ENCODE measurements around the gene BCAS3. TPM values are rescaled to one million over a fixed set of nuclear protein-coding genes. Genes with fewer than 3 reads are reported as not detected.

The BCAS3 gene
- polyA plus RNA-seq, 3 donors from 2014 or later, result 26.3 to 53.8 (median 50.1) TPM

GRCh38 chr17:61159221-61159814 is 481.7 kb downstream of the BCAS3 start:
- H3K27me3 Mint-ChIP-seq (ENCODE audit: low read depth in 3 of 3), result peaks cover 0 to 2% (median 0%) of the 10 kb centered on the region in 3 donors
- no peaks in the 10 kb centered on the region for H3K9me3 Mint-ChIP-seq
- H3K27ac Mint-ChIP-seq, result no peak overlapping the region
- no peaks in the 10 kb centered on the region for H3K4me1 Mint-ChIP-seq
- peaks cover 0 to 7% (median 5%) of the 10 kb centered on the region in 3 donors for H3K36me3 Mint-ChIP-seq
- H3K4me3 Mint-ChIP-seq, result no peak overlapping the region
- DNase-seq, result no peak

GRCh38 chr17:61160204-61160603 is 482.6 kb downstream of the BCAS3 start:
- H3K4me1 Mint-ChIP-seq, result no peaks in the 10 kb centered on the region
- no peak overlapping the region for H3K4me3 Mint-ChIP-seq
- H3K27ac Mint-ChIP-seq, result no peak overlapping the region
- no peak for DNase-seq
- H3K9me3 Mint-ChIP-seq, result peaks cover 0 to 1% (median 0%) of the 10 kb centered on the region in 6 donors
- peaks cover 0 to 2% (median 0%) of the 10 kb centered on the region in 3 donors for H3K27me3 Mint-ChIP-seq (ENCODE audit: low read depth in 3 of 3)
- peaks cover 3 to 11% (median 9%) of the 10 kb centered on the region in 3 donors for H3K36me3 Mint-ChIP-seq

GRCh38 chr17:61160789-61161445 is 483.3 kb downstream of the BCAS3 start:
- Mint-ChIP-seq H3K4me3 (no peak overlapping the region), H3K27me3 (ENCODE audit: low read depth in 3 of 3) (peaks cover 0 to 2% (median 0%) of the 10 kb centered on the region in 3 donors), H3K36me3 (peaks cover 3 to 11% (median 9%) of the 10 kb centered on the region in 3 donors), H3K9me3 (peaks cover 0 to 1% (median 0%) of the 10 kb centered on the region in 6 donors), H3K27ac (peak overlapping the region in 1 of 6 donors; percentile 46), H3K4me1 (no peaks in the 10 kb centered on the region)
- DNase-seq, result no peak

- no peak for DNase-seq
- H3K9me3 Mint-ChIP-seq, result peaks cover 0 to 1% (median 0%) of the 10 kb centered on the region in 6 donors
- H3K27me3 Mint-ChIP-seq (ENCODE audit: low read depth in 3 of 3), result no peaks in the 10 kb centered on the region
- H3K4me3 Mint-ChIP-seq, result no peak overlapping the region
- no peak overlapping the region for H3K27ac Mint-ChIP-seq
- H3K4me1 Mint-ChIP-seq, result no peaks in the 10 kb centered on the region
- H3K36me3 Mint-ChIP-seq, result peaks cover 3 to 11% (median 9%) of the 10 kb centered on the region in 3 donors
Measured at GRCh38 chr17:61161615-61162134, 484.0 kb downstream of the BCAS3 start.

GRCh38 chr17:61164517-61164916 is 486.9 kb downstream of the BCAS3 start:
- Mint-ChIP-seq H3K36me3 (peaks cover 6 to 9% (median 7%) of the 10 kb centered on the region in 3 donors), H3K9me3 (peaks cover 0 to 1% (median 0%) of the 10 kb centered on the region in 6 donors), H3K27ac (no peak overlapping the region), H3K4me3 (no peak overlapping the region), H3K4me1 (no peaks in the 10 kb centered on the region), H3K27me3 (ENCODE audit: low read depth in 3 of 3) (no peaks in the 10 kb centered on the region)
- DNase-seq, result no peak

GRCh38 chr17:61167075-61167474 is 489.4 kb downstream of the BCAS3 start:
- Mint-ChIP-seq H3K9me3 (peaks cover 0 to 1% (median 0%) of the 10 kb centered on the region in 6 donors), H3K27me3 (ENCODE audit: low read depth in 3 of 3) (peaks cover 0 to 3% (median 0%) of the 10 kb centered on the region in 3 donors), H3K4me1 (no peaks in the 10 kb centered on the region), H3K4me3 (no peak overlapping the region), H3K36me3 (peaks cover 17 to 20% (median 20%) of the 10 kb centered on the region in 3 donors), H3K27ac (no peak overlapping the region)
- DNase-seq, result no peak

GRCh38 chr17:61168506-61168905 is 490.9 kb downstream of the BCAS3 start:
- Mint-ChIP-seq H3K27ac (no peak overlapping the region), H3K4me3 (no peak overlapping the region), H3K36me3 (peaks cover 19 to 22% (median 21%) of the 10 kb centered on the region in 3 donors), H3K4me1 (no peaks in the 10 kb centered on the region), H3K27me3 (ENCODE audit: low read depth in 3 of 3) (peaks cover 0 to 5% (median 0%) of the 10 kb centered on the region in 3 donors), H3K9me3 (peaks cover 0 to 1% (median 0%) of the 10 kb centered on the region in 6 donors)
- DNase-seq, result no peak

- no peaks in the 10 kb centered on the region for H3K4me1 Mint-ChIP-seq
- H3K4me3 Mint-ChIP-seq, result no peak overlapping the region
- no peaks in the 10 kb centered on the region for H3K9me3 Mint-ChIP-seq
- H3K27me3 Mint-ChIP-seq (ENCODE audit: low read depth in 3 of 3), result peaks cover 0 to 5% (median 0%) of the 10 kb centered on the region in 3 donors
- DNase-seq, result no peak
- H3K27ac Mint-ChIP-seq, result no peak overlapping the region
- peaks cover 16 to 21% (median 16%) of the 10 kb centered on the region in 3 donors for H3K36me3 Mint-ChIP-seq
Measured at GRCh38 chr17:61174310-61174709, 496.7 kb downstream of the BCAS3 start.

- DNase-seq, result no peak
- Mint-ChIP-seq H3K27ac (no peak overlapping the region), H3K27me3 (ENCODE audit: low read depth in 3 of 3) (peaks cover 0 to 3% (median 0%) of the 10 kb centered on the region in 3 donors), H3K9me3 (no peaks in the 10 kb centered on the region), H3K4me1 (no peaks in the 10 kb centered on the region), H3K36me3 (peaks cover 12 to 17% (median 14%) of the 10 kb centered on the region in 3 donors), H3K4me3 (no peak overlapping the region)
Measured at GRCh38 chr17:61175298-61176142, 497.9 kb downstream of the BCAS3 start.

- H3K9me3 Mint-ChIP-seq, result no peaks in the 10 kb centered on the region
- peaks cover 0 to 5% (median 0%) of the 10 kb centered on the region in 3 donors for H3K27me3 Mint-ChIP-seq (ENCODE audit: low read depth in 3 of 3)
- peaks cover 0 to 6% (median 4%) of the 10 kb centered on the region in 3 donors for H3K36me3 Mint-ChIP-seq
- DNase-seq, result no peak
- no peak overlapping the region for H3K27ac Mint-ChIP-seq
- no peaks in the 10 kb centered on the region for H3K4me1 Mint-ChIP-seq
- no peak overlapping the region for H3K4me3 Mint-ChIP-seq
Measured at GRCh38 chr17:61177351-61177750, 499.7 kb downstream of the BCAS3 start.

GRCh38 chr17:61178284-61178683 is 500.6 kb downstream of the BCAS3 start:
- no peak for DNase-seq
- Mint-ChIP-seq H3K36me3 (peaks cover 0 to 6% (median 4%) of the 10 kb centered on the region in 3 donors), H3K27ac (no peak overlapping the region), H3K4me1 (no peaks in the 10 kb centered on the region), H3K9me3 (no peaks in the 10 kb centered on the region), H3K4me3 (no peak overlapping the region), H3K27me3 (ENCODE audit: low read depth in 3 of 3) (peaks cover 0 to 3% (median 0%) of the 10 kb centered on the region in 3 donors)

GRCh38 chr17:61179380-61179806 is 501.7 kb downstream of the BCAS3 start:
- peaks cover 0 to 3% (median 2%) of the 10 kb centered on the region in 3 donors for H3K27me3 Mint-ChIP-seq (ENCODE audit: low read depth in 3 of 3)
- peaks cover 0 to 1% (median 0%) of the 10 kb centered on the region in 3 donors for H3K36me3 Mint-ChIP-seq
- no peak overlapping the region for H3K4me3 Mint-ChIP-seq
- H3K4me1 Mint-ChIP-seq, result no peaks in the 10 kb centered on the region
- H3K9me3 Mint-ChIP-seq, result no peaks in the 10 kb centered on the region
- H3K27ac Mint-ChIP-seq, result no peak overlapping the region
- no peak for DNase-seq

- no peaks in the 10 kb centered on the region for H3K4me1 Mint-ChIP-seq
- no peak overlapping the region for H3K4me3 Mint-ChIP-seq
- H3K36me3 Mint-ChIP-seq, result no peaks in the 10 kb centered on the region
- H3K9me3 Mint-ChIP-seq, result peaks cover 0 to 3% (median 0%) of the 10 kb centered on the region in 6 donors
- no peak for DNase-seq
- peaks cover 0 to 3% (median 2%) of the 10 kb centered on the region in 3 donors for H3K27me3 Mint-ChIP-seq (ENCODE audit: low read depth in 3 of 3)
- no peak overlapping the region for H3K27ac Mint-ChIP-seq
Measured at GRCh38 chr17:61183793-61184192, 506.1 kb downstream of the BCAS3 start.

Data from immature natural killer cell (primary cell).